DOHH2 (cell line): ENCODE results near the gene OTX2.

Source experiments
- CTCF ChIP-seq: fragments of 200-600 bp; sonication (generic); IDR thresholded peaks from one replicate; pipeline ENCODE4 v1.5.1; 2014; ENCODE audit warnings: antibody characterized with exemption, mild to moderate bottlenecking, low read depth, low read length; ENCODE audit not compliant: poor library complexity, severe bottlenecking
- EZH2phosphoT487 ChIP-seq: fragments of 200-600 bp; sonication (generic); IDR thresholded peaks from 2 replicates; pipeline ENCODE4 v1.6.1; 2017; ENCODE audit warnings: borderline replicate concordance, mild to moderate bottlenecking, antibody characterized with exemption, low read length, moderate library complexity, mixed read lengths

- no peak for TF ChIP-seq CTCF
- no peak for TF ChIP-seq EZH2phosphoT487
Observed at GRCh38 chr14:56821177-56821576, 10.9 kb upstream of the OTX2 start.
